Mucosa of descending colon (tissue), 3 donors: ENCODE measurements around the gene MTMR2. TPM values are rescaled to one million over a fixed set of nuclear protein-coding genes. Genes with fewer than 3 reads are reported as not detected.

Experiments
- ATAC-seq: fragments of 200-7000 bp; cut with Tn5 transposase; one replicate; pipeline ENCODE4 v1.9.1; 2020; ENCODE audit warnings: mild to moderate bottlenecking, moderate library complexity
- DNase-seq, 3 donors: peaks; one replicate each; pipeline ENCODE4 v3.0.0-alpha.2; 2020
- H3K36me3 ChIP-seq: fragments of 200-600 bp; one replicate; pipeline ENCODE4 v1.8.0; 2021; ENCODE audit warnings: low read depth, mild to moderate bottlenecking
- H3K4me1 ChIP-seq: fragments of 200-600 bp; one replicate; pipeline ENCODE4 v1.8.0; 2021; ENCODE audit warnings: low read depth, mild to moderate bottlenecking
- H3K4me3 ChIP-seq: fragments of 200-600 bp; one replicate; pipeline ENCODE4 v1.8.0; 2021; ENCODE audit warnings: mild to moderate bottlenecking
- H3K9me3 ChIP-seq: fragments of 200-600 bp; one replicate; pipeline ENCODE4 v1.8.0; 2021; ENCODE audit warnings: mild to moderate bottlenecking
- CTCF ChIP-seq: fragments of 200-600 bp; IDR thresholded peaks from one replicate; pipeline ENCODE4 v1.8.0; 2022; ENCODE audit warnings: antibody characterized with exemption, mild to moderate bottlenecking
- intact Hi-C, 2 donors: fragments of 100-400 bp; cut with DNase I in 1 of 2; cut with micrococcal nuclease in 1 of 2; formaldehyde crosslinking; loops; one replicate each; pipeline versions ENCODE4 v1.11.0 to v1.11.1; 2022; cut with DNase I, micrococcal nuclease
- total RNA-seq, 3 donors: library from RNA; stranded (reverse); fragmentation: NEBNext Ultra II Directional in 2 of 3; extraction: Animal tissue kit (Norgen Biotek cat#: 25700) in 2 of 3; gene quantifications; one replicate each; pipeline versions ENCODE4 v1.2.1 to v1.2.4, GENCODE V29; 2021 to 2023
- donor health status: DM: no; HTN: no; CAD: no; lungs with moderate emphysema.
- donor health status: DM: no; HTN: no; CAD: no.
- donor health status: DM: no; HTN: yes; CAD: no.

MTMR2 gene
- total RNA-seq, 3 donors from 2014 or later = 19.9 to 31.1 (median 21.3) TPM

- Histone ChIP-seq H3K36me3 (no peaks in the 10 kb centered on the region), H3K9me3 (no peaks in the 10 kb centered on the region), H3K4me1 (peaks cover 9% of the 10 kb centered on the region), H3K4me3 (peak overlapping the region; percentile 69)
- TF ChIP-seq CTCF = no peak
- DNase-seq = no peak
- intact Hi-C loops = no loop called here
- ATAC-seq = peak; percentile 75
Observed at GRCh38 chr11:95924414-95924760, 480 bp upstream of the MTMR2 start.

GRCh38 chr11:95923439-95923727 is 524 bp downstream of the MTMR2 start:
- no peak for TF ChIP-seq CTCF
- Histone ChIP-seq H3K4me1 (peaks cover 9% of the 10 kb centered on the region), H3K9me3 (no peaks in the 10 kb centered on the region), H3K4me3 (peak overlapping the region; percentile 69), H3K36me3 (no peaks in the 10 kb centered on the region)
- intact Hi-C loops = no loop called here
- ATAC-seq = no peak
- DNase-seq = no peak

GRCh38 chr11:95922536-95923438 is 1.1 kb downstream of the MTMR2 start:
- ATAC-seq (no peak), DNase-seq (no peak)
- no peaks in the 10 kb centered on the region for H3K36me3 ChIP-seq
- no peak for TF ChIP-seq CTCF
- H3K4me3 ChIP-seq = no peak overlapping the region
- no peaks in the 10 kb centered on the region for H3K9me3 ChIP-seq
- intact Hi-C loops = no loop called here
- H3K4me1 ChIP-seq = peaks cover 9% of the 10 kb centered on the region

GRCh38 chr11:95922099-95922498 is 1.8 kb downstream of the MTMR2 start:
- Histone ChIP-seq H3K9me3 (no peaks in the 10 kb centered on the region), H3K4me1 (peaks cover 9% of the 10 kb centered on the region), H3K36me3 (no peaks in the 10 kb centered on the region), H3K4me3 (no peak overlapping the region)
- TF ChIP-seq CTCF = no peak
- intact Hi-C loops = no loop called here
- DNase-seq = no peak
- ATAC-seq = no peak

GRCh38 chr11:95920460-95921105 is 3.3 kb downstream of the MTMR2 start:
- Histone ChIP-seq H3K4me1 (peaks cover 9% of the 10 kb centered on the region), H3K4me3 (no peak overlapping the region), H3K36me3 (no peaks in the 10 kb centered on the region), H3K9me3 (no peaks in the 10 kb centered on the region)
- DNase-seq = no peak
- intact Hi-C loops = no loop called here
- no peak for ATAC-seq
- no peak for TF ChIP-seq CTCF
